H9 (cell line): ENCODE measurements around the gene TCF7L2. TPM values are rescaled to one million over a fixed set of nuclear protein-coding genes. Genes with fewer than 3 reads are reported as not detected.
A peak's percentile ranks its signal among the peaks of the same experiment; 100 is the strongest.

Experiments
- DNase-seq: peaks from one replicate; pipeline ENCODE4 v3.0.0-alpha.2; 2017
- H2AFZ ChIP-seq: one replicate; pipeline ENCODE4 v1.6.1; 2013; ENCODE audit warnings: mild to moderate bottlenecking, low read length, control low read depth, moderate library complexity
- H2AK5ac ChIP-seq: 2 replicates; pipeline ENCODE4 v1.6.1; 2013; ENCODE audit warnings: low read length, control low read depth, mixed read lengths; ENCODE audit not compliant: insufficient read length
- H2BK120ac ChIP-seq: one replicate; pipeline ENCODE4 v1.6.1; 2013; ENCODE audit warnings: low read depth, mild to moderate bottlenecking, low read length, control low read depth, inconsistent platforms; ENCODE audit not compliant: poor library complexity, severe bottlenecking
- H2BK12ac ChIP-seq: 2 replicates; pipeline ENCODE4 v1.6.1; 2013; ENCODE audit warnings: low read length, control low read depth, mixed read lengths, low read depth; ENCODE audit not compliant: insufficient read length
- H2BK15ac ChIP-seq: 2 replicates; pipeline ENCODE4 v1.6.1; 2013; ENCODE audit warnings: low read depth, low read length, control low read depth
- H2BK20ac ChIP-seq: one replicate; pipeline ENCODE4 v1.6.1; 2013; ENCODE audit warnings: low read depth, mild to moderate bottlenecking, low read length, control low read depth, inconsistent platforms; ENCODE audit not compliant: poor library complexity, severe bottlenecking
- H2BK5ac ChIP-seq: 2 replicates; pipeline ENCODE4 v1.6.1; 2013; ENCODE audit warnings: low read length, control low read depth, mixed read lengths; ENCODE audit not compliant: insufficient read length
- H3K14ac ChIP-seq: 2 replicates; pipeline ENCODE4 v1.6.1; 2013; ENCODE audit warnings: low read length, control low read depth; ENCODE audit not compliant: insufficient read depth
- H3K18ac ChIP-seq: 2 replicates; pipeline ENCODE4 v1.6.1; 2013; ENCODE audit warnings: low read depth, mild to moderate bottlenecking, mixed read lengths, low read length, control low read depth; ENCODE audit not compliant: insufficient read length
- H3K23ac ChIP-seq: 2 replicates; pipeline ENCODE4 v1.6.1; 2013; ENCODE audit warnings: low read length, control low read depth, mixed read lengths, low read depth; ENCODE audit not compliant: insufficient read length
- H3K23me2 ChIP-seq: 2 replicates; pipeline ENCODE4 v1.6.1; 2013; ENCODE audit warnings: low read depth, mild to moderate bottlenecking, mixed read lengths, low read length, control low read depth; ENCODE audit not compliant: insufficient read length, poor library complexity, severe bottlenecking
- H3K27ac ChIP-seq: 2 replicates; pipeline ENCODE4 v1.5.1; 2013; ENCODE audit warnings: low read length, control low read depth, mixed read lengths, low read depth; ENCODE audit not compliant: insufficient read length
- H3K27me3 ChIP-seq: 2 replicates; pipeline ENCODE4 v1.6.1; 2013; ENCODE audit warnings: low read length, control low read depth, inconsistent platforms; ENCODE audit not compliant: insufficient read depth
- H3K4ac ChIP-seq: 2 replicates; pipeline ENCODE4 v1.6.1; 2013; ENCODE audit warnings: low read depth, mild to moderate bottlenecking, control low read depth, inconsistent platforms, low read length, moderate library complexity
- H3K4me1 ChIP-seq: 2 replicates; pipeline ENCODE4 v1.6.1; 2013; ENCODE audit warnings: low read length, control low read depth, inconsistent platforms; ENCODE audit not compliant: insufficient read depth
- H3K4me2 ChIP-seq: 2 replicates; pipeline ENCODE4 v1.6.1; 2013; ENCODE audit warnings: low read length, control low read depth, mixed read lengths; ENCODE audit not compliant: insufficient read length, insufficient read depth
- H3K56ac ChIP-seq: 2 replicates; pipeline ENCODE4 v1.6.1; 2013; ENCODE audit warnings: low read depth, mild to moderate bottlenecking, mixed read lengths, low read length, control low read depth; ENCODE audit not compliant: insufficient read length
- H3K79me1 ChIP-seq: 2 replicates; pipeline ENCODE4 v1.6.1; 2013; ENCODE audit warnings: low read depth, mild to moderate bottlenecking, moderate library complexity, low read length, control low read depth, inconsistent platforms; ENCODE audit not compliant: insufficient read depth, poor library complexity, severe bottlenecking
- H3K79me2 ChIP-seq: 2 replicates; pipeline ENCODE4 v1.6.1; 2013; ENCODE audit warnings: low read length, control low read depth, inconsistent platforms; ENCODE audit not compliant: insufficient read depth
- H3K9ac ChIP-seq: 2 replicates; pipeline ENCODE4 v1.6.1; 2013; ENCODE audit warnings: low read length, control low read depth, mixed read lengths; ENCODE audit not compliant: insufficient read length; ENCODE audit errors: extremely low read depth
- H3K9me3 ChIP-seq: one replicate; pipeline ENCODE4 v1.6.1; 2013; ENCODE audit warnings: low read depth, low read length, inconsistent platforms; ENCODE audit not compliant: control insufficient read depth
- H3T11ph ChIP-seq: one replicate; pipeline ENCODE4 v1.6.1; 2013; ENCODE audit warnings: mild to moderate bottlenecking, low read length, control low read depth, inconsistent platforms
- H4K20me1 ChIP-seq: one replicate; pipeline ENCODE4 v1.6.1; 2013; ENCODE audit not compliant: control insufficient read depth, insufficient read length, insufficient read depth
- H4K5ac ChIP-seq: 2 replicates; pipeline ENCODE4 v1.6.1; 2013; ENCODE audit warnings: low read depth, mild to moderate bottlenecking, mixed read lengths, low read length, control low read depth; ENCODE audit not compliant: insufficient read length
- H4K8ac ChIP-seq: replicated peaks from 2 replicates; pipeline ENCODE4 v1.6.1; 2013; ENCODE audit warnings: low read length, control low read depth, mixed read lengths, low read depth; ENCODE audit not compliant: insufficient read length
- H4K91ac ChIP-seq: 2 replicates; pipeline ENCODE4 v1.6.1; 2013; ENCODE audit warnings: low read depth, mild to moderate bottlenecking, moderate library complexity, mixed read lengths, low read length, control low read depth; ENCODE audit not compliant: insufficient read length
- H3K27ac Mint-ChIP-seq, 3 experiments: 2 replicates in 2 of 3; 3 replicates in 1 of 3; pipeline ENCODE4 v1.8.0; 2020 to 2021; ENCODE audit warnings: mixed read lengths in 3 of 3, mild to moderate bottlenecking in 1 of 3, moderate library complexity in 1 of 3
- H3K27me3 Mint-ChIP-seq: 2 replicates; pipeline ENCODE4 v1.8.0; 2021; ENCODE audit warnings: low read depth, mild to moderate bottlenecking, moderate library complexity, mixed read lengths
- H3K36me3 Mint-ChIP-seq, 3 experiments: 2 replicates in 2 of 3; 3 replicates in 1 of 3; pipeline ENCODE4 v1.8.0; 2020 to 2021; ENCODE audit warnings: low read depth in 3 of 3, mixed read lengths in 3 of 3; ENCODE audit not compliant: insufficient read depth in 1 of 3
- H3K4me1 Mint-ChIP-seq, 2 experiments: 2 replicates each; pipeline ENCODE4 v1.8.0; 2020; ENCODE audit warnings: mixed read lengths in 2 of 2
- H3K4me3 Mint-ChIP-seq, 2 experiments: 2 replicates in 1 of 2; 3 replicates in 1 of 2; pipeline ENCODE4 v1.8.0; 2020 to 2021; ENCODE audit warnings: mild to moderate bottlenecking in 2 of 2, mixed read lengths in 2 of 2, moderate library complexity in 1 of 2
- H3K9me3 Mint-ChIP-seq, 2 experiments: 2 replicates in 1 of 2; 3 replicates in 1 of 2; pipeline ENCODE4 v1.8.0; 2020; ENCODE audit warnings: mild to moderate bottlenecking in 2 of 2, mixed read lengths in 2 of 2, moderate library complexity in 1 of 2
- WGBS: extraction: QIAGEN DNeasy Blood & Tissue Kit; methylation state at CpG from one replicate; pipeline ENCODE4 v1.1.7; 2013; ENCODE audit warnings: missing lambda C conversion rate, low lambda C conversion rate, mixed read lengths; ENCODE audit not compliant: insufficient read length; ENCODE audit errors: extremely low coverage; 5-methylcytosine and 5-hydroxymethylcytosine counted together
- total RNA-seq: library from RNA; stranded (reverse); gene quantifications from 2 replicates; pipeline ENCODE4 v1.2.1, GENCODE V29; 2021
- TF ChIP-seq, protein P1 (sequence below): fragments of 200-600 bp; sonication (generic); conservative IDR thresholded peaks from 3 replicates; pipeline ENCODE4 v1.8.0; 2021; ENCODE audit warnings: antibody characterized with exemption, mild to moderate bottlenecking

TCF7L2 gene
- total RNA-seq, 1 experiment from 2014 or later, result 71.1 TPM

DNA sequence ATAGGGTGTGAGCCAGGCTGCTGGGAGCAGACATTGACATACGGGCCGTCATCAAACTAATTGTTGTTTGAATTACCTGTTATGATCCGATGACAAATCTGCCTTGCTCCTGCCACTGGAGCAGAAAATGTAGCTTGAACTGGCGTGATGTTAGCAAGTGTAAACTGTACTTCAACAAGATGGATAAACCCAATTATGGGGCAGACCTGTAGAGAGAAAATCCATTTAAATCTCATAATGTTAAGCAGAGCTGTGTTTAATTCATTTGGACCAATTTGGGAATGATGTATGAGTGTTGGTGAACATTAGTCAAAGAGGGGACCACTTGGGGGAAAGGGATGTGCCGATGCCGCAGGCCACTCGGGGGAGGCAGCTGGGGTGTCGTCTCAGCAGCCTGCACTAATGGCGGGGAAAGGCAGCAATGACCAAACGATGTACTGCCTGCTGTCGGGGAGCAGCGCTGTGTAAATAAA, 27.4 kb downstream of the TCF7L2 start:
- Histone ChIP-seq H3K14ac (no peak overlapping the region), H2AK5ac (no peak overlapping the region), H3K23me2 (no peaks in the 10 kb centered on the region), H3K79me1 (peaks cover 16% of the 10 kb centered on the region), H3K4ac (no peak overlapping the region), H4K91ac (no peak overlapping the region), H3K4me1 (peaks cover 5% of the 10 kb centered on the region), H3K56ac (no peak overlapping the region), H4K5ac (no peak overlapping the region), H4K20me1 (peaks cover 4% of the 10 kb centered on the region), H2BK15ac (no peak overlapping the region), H4K8ac (no peak overlapping the region), H3K27me3 (no peaks in the 10 kb centered on the region), H3K9me3 (no peaks in the 10 kb centered on the region), H2BK120ac (no peak overlapping the region), H3T11ph (no peak overlapping the region), H2AFZ (no peak overlapping the region), H3K18ac (no peak overlapping the region), H3K23ac (no peak overlapping the region), H3K9ac (no peak overlapping the region), H3K4me2 (no peak overlapping the region), H2BK12ac (no peak overlapping the region), H2BK5ac (no peak overlapping the region), H2BK20ac (no peak overlapping the region), H3K27ac (no peak overlapping the region), H3K79me2 (peaks cover 20% of the 10 kb centered on the region; the same call in 1 of the 2 replicates)
- Mint-ChIP-seq H3K9me3 (no peaks in the 10 kb centered on the region), H3K36me3 (peaks cover 12 to 67% (median 50%) of the 10 kb centered on the region in 3 experiments), H3K27ac (peak overlapping the region in 2 of 3 experiments; percentile 26 to 56; a peak in 5 of 7 replicates), H3K4me3 (no peak overlapping the region), H3K4me1 (peaks cover 51 to 65% of the 10 kb centered on the region in 2 experiments), H3K27me3 (no peaks in the 10 kb centered on the region)
- no peak for DNase-seq
- no CpG with 5 or more reads among the region's 12 CpGs for WGBS
- TF ChIP-seq, protein P1, sequence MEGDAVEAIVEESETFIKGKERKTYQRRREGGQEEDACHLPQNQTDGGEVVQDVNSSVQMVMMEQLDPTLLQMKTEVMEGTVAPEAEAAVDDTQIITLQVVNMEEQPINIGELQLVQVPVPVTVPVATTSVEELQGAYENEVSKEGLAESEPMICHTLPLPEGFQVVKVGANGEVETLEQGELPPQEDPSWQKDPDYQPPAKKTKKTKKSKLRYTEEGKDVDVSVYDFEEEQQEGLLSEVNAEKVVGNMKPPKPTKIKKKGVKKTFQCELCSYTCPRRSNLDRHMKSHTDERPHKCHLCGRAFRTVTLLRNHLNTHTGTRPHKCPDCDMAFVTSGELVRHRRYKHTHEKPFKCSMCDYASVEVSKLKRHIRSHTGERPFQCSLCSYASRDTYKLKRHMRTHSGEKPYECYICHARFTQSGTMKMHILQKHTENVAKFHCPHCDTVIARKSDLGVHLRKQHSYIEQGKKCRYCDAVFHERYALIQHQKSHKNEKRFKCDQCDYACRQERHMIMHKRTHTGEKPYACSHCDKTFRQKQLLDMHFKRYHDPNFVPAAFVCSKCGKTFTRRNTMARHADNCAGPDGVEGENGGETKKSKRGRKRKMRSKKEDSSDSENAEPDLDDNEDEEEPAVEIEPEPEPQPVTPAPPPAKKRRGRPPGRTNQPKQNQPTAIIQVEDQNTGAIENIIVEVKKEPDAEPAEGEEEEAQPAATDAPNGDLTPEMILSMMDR, result no peak
